Ascending aorta (tissue), 2 donors: ENCODE measurements around the gene TEX44. TPM values are rescaled to one million over a fixed set of nuclear protein-coding genes. Genes with fewer than 3 reads are reported as not detected.
A peak's percentile ranks its signal among the peaks of the same experiment; 100 is the strongest.

ENCODE experiments used
- DNase-seq, 2 donors: peaks; one replicate each; pipeline ENCODE4 v3.0.0-alpha.2; 2019; ENCODE audit warnings: low spot score in 2 of 2
- H3K27ac ChIP-seq, 2 donors: fragments of 200-600 bp; sonication (generic); one replicate each; pipeline ENCODE4 v1.5.1; 2016 to 2017; ENCODE audit warnings: mild to moderate bottlenecking in 1 of 2
- H3K27me3 ChIP-seq: fragments of 200-600 bp; sonication (generic); one replicate; pipeline ENCODE4 v1.5.1; 2017
- H3K36me3 ChIP-seq, 2 donors: fragments of 200-600 bp; sonication (generic); one replicate each; pipeline ENCODE4 v1.5.1; 2016
- H3K4me1 ChIP-seq, 2 donors: fragments of 200-600 bp; sonication (generic); one replicate each; pipeline ENCODE4 v1.5.1; 2016 to 2017; ENCODE audit warnings: mild to moderate bottlenecking in 1 of 2
- H3K4me3 ChIP-seq, 2 donors: fragments of 200-600 bp; sonication (generic); one replicate each; pipeline ENCODE4 v1.5.1; 2016 to 2017; ENCODE audit warnings: mild to moderate bottlenecking in 1 of 2
- H3K9me3 ChIP-seq, 2 donors: fragments of 200-600 bp; sonication (generic); one replicate each; pipeline ENCODE4 v1.5.1; 2016
- intact Hi-C: fragments of 100-400 bp; cut with DNase I; formaldehyde crosslinking; loops from one replicate; pipeline ENCODE4 v1.15.1; 2023
- total RNA-seq: library from RNA; depleted of rRNA; stranded (reverse); fragments of >200 nt; gene quantifications from one replicate; pipeline ENCODE4 v1.1.0, GENCODE V29; 2016
- TF ChIP-seq, protein P1 (sequence below), 3 experiments: fragments of 200-600 bp in 2 of 3; fragments of 450-650 bp in 1 of 3; sonication (generic) in 2 of 3; IDR thresholded peaks; one replicate each; pipeline ENCODE4 v1.5.1; 2016 to 2019; ENCODE audit warnings: antibody characterized with exemption in 3 of 3, mild to moderate bottlenecking in 1 of 3, moderate library complexity in 1 of 3

The TEX44 gene
- total RNA-seq, 1 donor from 2014 or later = not detected

DNA sequence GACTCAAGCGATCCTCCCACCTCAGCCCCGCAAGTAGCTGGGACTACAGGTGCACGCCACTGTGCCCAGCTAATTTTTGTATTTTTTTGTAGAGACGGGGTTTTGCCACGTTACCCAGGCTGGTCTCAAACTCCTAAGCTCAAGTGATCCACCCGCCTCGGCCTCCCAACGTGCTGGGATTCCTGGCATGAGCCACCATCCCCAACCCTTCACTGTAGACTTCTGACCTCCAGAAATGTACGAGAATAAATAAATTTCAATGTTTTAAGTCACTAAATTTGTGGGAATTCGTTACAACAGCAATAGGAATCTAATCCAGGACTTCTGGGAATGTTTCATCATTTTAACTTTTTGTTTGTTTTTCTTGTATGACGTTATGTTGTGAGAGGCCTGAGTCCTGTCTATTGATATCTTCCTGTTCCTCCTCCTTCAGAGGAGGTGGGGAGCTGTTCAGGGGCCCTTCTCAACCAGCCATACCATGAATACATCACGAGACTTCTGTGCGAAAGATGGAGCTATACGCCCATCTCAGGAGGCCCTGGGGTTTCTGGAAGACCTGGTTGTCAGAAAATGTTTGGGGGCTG lies 40.0 kb downstream of the TEX44 start:
- intact Hi-C loops = no loop called here
- DNase-seq = no peak
- Histone ChIP-seq H3K36me3 (no peaks in the 10 kb centered on the region), H3K27me3 (no peaks in the 10 kb centered on the region), H3K9me3 (no peaks in the 10 kb centered on the region), H3K4me1 (peaks cover 0 to 11% of the 10 kb centered on the region in 2 donors), H3K27ac (peak overlapping the region; percentile 58 to 61), H3K4me3 (no peak overlapping the region)
- TF ChIP-seq, protein P1, sequence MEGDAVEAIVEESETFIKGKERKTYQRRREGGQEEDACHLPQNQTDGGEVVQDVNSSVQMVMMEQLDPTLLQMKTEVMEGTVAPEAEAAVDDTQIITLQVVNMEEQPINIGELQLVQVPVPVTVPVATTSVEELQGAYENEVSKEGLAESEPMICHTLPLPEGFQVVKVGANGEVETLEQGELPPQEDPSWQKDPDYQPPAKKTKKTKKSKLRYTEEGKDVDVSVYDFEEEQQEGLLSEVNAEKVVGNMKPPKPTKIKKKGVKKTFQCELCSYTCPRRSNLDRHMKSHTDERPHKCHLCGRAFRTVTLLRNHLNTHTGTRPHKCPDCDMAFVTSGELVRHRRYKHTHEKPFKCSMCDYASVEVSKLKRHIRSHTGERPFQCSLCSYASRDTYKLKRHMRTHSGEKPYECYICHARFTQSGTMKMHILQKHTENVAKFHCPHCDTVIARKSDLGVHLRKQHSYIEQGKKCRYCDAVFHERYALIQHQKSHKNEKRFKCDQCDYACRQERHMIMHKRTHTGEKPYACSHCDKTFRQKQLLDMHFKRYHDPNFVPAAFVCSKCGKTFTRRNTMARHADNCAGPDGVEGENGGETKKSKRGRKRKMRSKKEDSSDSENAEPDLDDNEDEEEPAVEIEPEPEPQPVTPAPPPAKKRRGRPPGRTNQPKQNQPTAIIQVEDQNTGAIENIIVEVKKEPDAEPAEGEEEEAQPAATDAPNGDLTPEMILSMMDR (IDR thresholded peaks at IDR 0.05) = no peak

DNA sequence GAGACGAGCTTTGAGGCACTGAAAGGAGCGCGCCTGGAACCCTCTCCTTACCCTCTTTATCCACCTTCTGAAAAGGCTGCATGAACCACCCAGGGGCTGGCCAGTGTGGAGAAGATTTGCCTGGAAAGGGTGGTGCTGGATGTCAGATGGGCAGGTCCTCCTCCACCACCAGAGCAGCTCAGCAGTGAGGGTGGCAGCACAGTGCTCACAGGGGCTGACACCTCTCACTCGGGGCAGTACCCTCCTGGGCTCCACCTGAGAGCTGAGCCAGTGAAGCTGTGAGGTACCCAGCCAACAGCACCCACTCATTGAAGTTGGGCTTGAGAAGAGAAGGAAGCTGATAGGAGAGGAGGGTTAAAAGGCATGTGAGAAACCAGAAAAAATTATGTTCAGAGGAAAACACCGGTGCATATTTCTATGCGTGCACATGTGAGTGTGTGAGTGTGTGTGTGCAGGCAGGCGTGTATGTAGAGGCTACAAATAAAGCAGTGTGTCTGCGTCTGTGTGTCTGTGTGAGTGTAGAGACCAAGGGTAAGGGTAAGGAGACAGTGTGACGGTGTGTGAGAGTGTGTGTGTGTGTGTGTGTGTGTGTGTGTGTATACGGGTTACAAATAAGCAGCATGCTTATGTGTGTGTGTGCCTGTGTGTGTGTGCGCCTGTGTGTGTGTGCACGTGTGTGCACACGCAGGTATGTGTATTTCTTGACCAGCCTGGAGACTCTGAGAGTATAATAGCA lies 40.7 kb downstream of the TEX44 start:
- no peaks in the 10 kb centered on the region for H3K27me3 ChIP-seq
- H3K36me3 ChIP-seq = no peaks in the 10 kb centered on the region
- H3K27ac ChIP-seq = peak overlapping the region; percentile 58 to 61
- H3K4me1 ChIP-seq = peaks cover 0 to 6% of the 10 kb centered on the region in 2 donors
- DNase-seq = no peak
- TF ChIP-seq, protein P1 (IDR thresholded peaks at IDR 0.05) = no peak
- intact Hi-C loops = no loop called here
- H3K4me3 ChIP-seq = no peak overlapping the region
- H3K9me3 ChIP-seq = no peaks in the 10 kb centered on the region

DNA sequence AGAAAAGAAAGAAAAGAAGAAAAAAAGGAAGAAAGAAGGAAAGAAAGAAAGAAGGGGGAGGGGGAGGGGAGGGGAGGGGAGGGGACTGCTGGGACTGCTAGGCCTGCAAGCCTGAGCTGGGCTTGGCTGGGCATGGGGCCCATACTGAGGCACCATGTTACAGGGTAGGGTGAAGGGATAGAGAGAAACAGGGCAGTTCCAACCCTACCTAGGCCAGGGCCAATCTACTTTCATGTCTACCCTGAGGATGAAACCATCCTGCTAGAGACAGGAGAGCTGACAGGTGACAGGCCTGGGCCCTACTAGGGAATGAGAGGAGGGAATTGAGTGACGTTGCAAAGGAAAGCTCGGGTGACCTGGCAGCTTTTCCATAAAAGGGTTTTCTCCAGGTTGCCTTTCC lies 41.7 kb downstream of the TEX44 start:
- Histone ChIP-seq H3K27ac (peak overlapping the region; percentile 62 to 66), H3K36me3 (no peaks in the 10 kb centered on the region), H3K4me3 (no peak overlapping the region), H3K4me1 (peaks cover 0 to 5% of the 10 kb centered on the region in 2 donors), H3K9me3 (no peaks in the 10 kb centered on the region), H3K27me3 (no peaks in the 10 kb centered on the region)
- TF ChIP-seq, protein P1 (IDR thresholded peaks at IDR 0.05) = no peak
- no peak for DNase-seq
- intact Hi-C loops = no loop called here

DNA sequence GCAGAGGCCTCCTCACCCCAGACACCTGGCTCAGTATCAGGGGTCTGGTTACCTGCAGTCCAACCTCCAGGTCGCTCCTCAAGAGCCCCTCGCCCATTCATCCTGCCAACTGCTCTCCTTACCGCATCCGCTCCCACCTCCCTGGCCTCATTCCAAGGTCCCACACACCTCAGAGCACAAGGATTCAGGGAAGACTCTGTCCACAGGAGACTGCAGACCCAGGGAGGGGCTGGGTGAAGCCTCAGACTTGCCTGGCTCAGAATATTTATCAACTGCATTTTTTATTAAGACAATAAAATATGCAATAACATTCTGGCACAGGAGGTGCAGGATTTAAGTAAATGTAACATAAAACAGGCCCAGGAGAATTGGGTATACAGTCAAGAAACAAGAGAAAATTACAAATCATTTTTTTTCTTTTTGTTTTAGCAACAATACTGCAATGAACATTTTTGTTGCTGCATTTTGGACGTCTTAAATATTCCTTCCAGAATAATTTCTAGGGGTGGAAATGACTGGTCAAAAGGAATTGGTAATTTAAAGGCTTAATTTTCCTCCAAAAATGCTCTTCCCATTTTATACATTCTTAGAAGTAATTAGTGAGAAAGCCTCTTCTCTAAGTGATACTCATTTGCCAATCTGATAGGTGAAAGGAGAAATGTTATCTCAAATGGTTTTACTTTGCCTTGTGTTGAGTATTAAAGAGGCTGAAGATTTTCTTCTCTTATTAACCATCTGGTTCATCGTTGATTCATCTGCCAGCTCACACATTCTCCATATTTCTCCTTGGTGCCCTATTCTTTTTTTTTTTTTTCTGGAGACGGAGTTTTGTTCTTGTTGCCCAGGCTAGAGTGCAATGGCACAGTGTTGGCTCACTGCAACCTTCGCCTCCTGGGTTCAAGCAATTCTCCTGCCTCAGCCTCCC lies 42.5 kb downstream of the TEX44 start:
- TF ChIP-seq, protein P1 (IDR thresholded peaks at IDR 0.05) = no peak
- Histone ChIP-seq H3K27me3 (no peaks in the 10 kb centered on the region), H3K27ac (peak overlapping the region; percentile 62 to 66), H3K4me1 (peaks cover 0 to 11% of the 10 kb centered on the region in 2 donors), H3K9me3 (no peaks in the 10 kb centered on the region), H3K4me3 (no peak overlapping the region), H3K36me3 (no peaks in the 10 kb centered on the region)
- intact Hi-C loops = no loop called here
- DNase-seq = no peak

DNA sequence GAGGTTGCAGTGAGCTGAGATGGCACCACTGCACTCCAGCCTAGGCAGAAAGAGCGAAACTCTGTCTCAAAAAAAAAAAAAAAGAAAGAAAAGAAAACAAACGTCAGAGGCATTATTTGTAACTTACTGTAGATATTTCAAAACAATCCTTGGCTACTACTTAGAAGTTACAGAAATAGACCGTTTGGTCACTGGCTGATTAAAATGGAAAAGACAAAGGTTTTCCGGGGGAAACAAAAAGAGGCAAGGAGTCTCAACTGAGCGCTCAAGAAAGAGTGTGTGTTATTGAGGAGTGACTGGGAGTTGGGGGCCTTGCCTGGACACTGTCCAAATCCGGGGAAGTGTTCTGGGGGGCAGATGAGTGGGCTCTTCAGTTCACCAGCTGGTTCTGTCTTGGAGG lies 47.6 kb downstream of the TEX44 start:
- Histone ChIP-seq H3K27me3 (no peaks in the 10 kb centered on the region), H3K4me3 (peak overlapping the region in 1 of 2 donors; percentile 21), H3K9me3 (no peaks in the 10 kb centered on the region), H3K36me3 (no peaks in the 10 kb centered on the region), H3K27ac (peak overlapping the region; percentile 91 to 92), H3K4me1 (peaks cover 21 to 41% of the 10 kb centered on the region in 2 donors)
- TF ChIP-seq, protein P1 (IDR thresholded peaks at IDR 0.05) = no peak
- intact Hi-C loops = no loop called here
- no peak for DNase-seq
